ENCODE measurements around the gene ZDHHC1.

The ZDHHC1 gene

GRCh38 chr16:67425580-67425979 lies 9.3 kb upstream of the ZDHHC1 start:
- no peaks in the 10 kb centered on the region for H3K9me3 ChIP-seq
- no peak for TF ChIP-seq CTCF (IDR thresholded peaks at IDR 0.05)
- H3K27me3 ChIP-seq = peaks cover 76% of the 10 kb centered on the region
- H3K36me3 ChIP-seq = no peaks in the 10 kb centered on the region
- H3K4me1 ChIP-seq (ENCODE audit: control insufficient read depth in 1 of 2, insufficient read depth in 1 of 2, low read depth in 1 of 2, low read length in 1 of 2) = peaks cover 6 to 7% of the 10 kb centered on the region in 2 experiments
- no peak overlapping the region for H3K4me3 ChIP-seq (ENCODE audit: low read depth in 1 of 2, low read length in 1 of 2)
- no peak overlapping the region for H3K27ac ChIP-seq

- Histone ChIP-seq H3K9me3 (no peaks in the 10 kb centered on the region), H3K27ac (no peak overlapping the region), H3K36me3 (no peaks in the 10 kb centered on the region), H3K4me1 (ENCODE audit: control insufficient read depth in 1 of 2, insufficient read depth in 1 of 2, low read depth in 1 of 2, low read length in 1 of 2) (peaks cover 1 to 2% of the 10 kb centered on the region in 2 experiments), H3K27me3 (peaks cover 73% of the 10 kb centered on the region), H3K4me3 (ENCODE audit: low read depth in 1 of 2, low read length in 1 of 2) (no peak overlapping the region)
- TF ChIP-seq CTCF (IDR thresholded peaks at IDR 0.05) = no peak
Measured at GRCh38 chr16:67425061-67425460, 8.8 kb upstream of the ZDHHC1 start.

- no peak for TF ChIP-seq CTCF (IDR thresholded peaks at IDR 0.05)
- no peak overlapping the region for H3K27ac ChIP-seq
- no peak overlapping the region for H3K4me3 ChIP-seq (ENCODE audit: low read depth in 1 of 2, low read length in 1 of 2)
- H3K36me3 ChIP-seq = no peaks in the 10 kb centered on the region
- no peaks in the 10 kb centered on the region for H3K4me1 ChIP-seq (ENCODE audit: control insufficient read depth in 1 of 2, insufficient read depth in 1 of 2, low read depth in 1 of 2, low read length in 1 of 2)
- no peaks in the 10 kb centered on the region for H3K9me3 ChIP-seq
- H3K27me3 ChIP-seq = peaks cover 73% of the 10 kb centered on the region
Measured at GRCh38 chr16:67424261-67424615, 8.0 kb upstream of the ZDHHC1 start.

GRCh38 chr16:67423611-67424260 lies 7.5 kb upstream of the ZDHHC1 start:
- no peaks in the 10 kb centered on the region for H3K36me3 ChIP-seq
- no peaks in the 10 kb centered on the region for H3K4me1 ChIP-seq (ENCODE audit: control insufficient read depth in 1 of 2, insufficient read depth in 1 of 2, low read depth in 1 of 2, low read length in 1 of 2)
- no peak for TF ChIP-seq CTCF (IDR thresholded peaks at IDR 0.05)
- no peak overlapping the region for H3K27ac ChIP-seq
- peaks cover 73% of the 10 kb centered on the region for H3K27me3 ChIP-seq
- H3K9me3 ChIP-seq = no peaks in the 10 kb centered on the region
- H3K4me3 ChIP-seq (ENCODE audit: low read depth in 1 of 2, low read length in 1 of 2) = no peak overlapping the region

GRCh38 chr16:67423015-67423414 lies 6.7 kb upstream of the ZDHHC1 start:
- H3K27ac ChIP-seq = no peak overlapping the region
- H3K4me3 ChIP-seq (ENCODE audit: low read depth in 1 of 2, low read length in 1 of 2) = no peak overlapping the region
- H3K9me3 ChIP-seq = no peaks in the 10 kb centered on the region
- H3K4me1 ChIP-seq (ENCODE audit: control insufficient read depth in 1 of 2, insufficient read depth in 1 of 2, low read depth in 1 of 2, low read length in 1 of 2) = no peaks in the 10 kb centered on the region
- H3K36me3 ChIP-seq = no peaks in the 10 kb centered on the region
- TF ChIP-seq CTCF (IDR thresholded peaks at IDR 0.05) = no peak
- H3K27me3 ChIP-seq = peaks cover 69% of the 10 kb centered on the region
